K562 (cell line): Measurements from ENCODE around the gene PACSIN2.

Experiments
- ASH1L ChIP-seq: fragments of 450-650 bp; IDR thresholded peaks from 2 replicates; pipeline ENCODE4 v1.6.1; 2018; ENCODE audit warnings: borderline replicate concordance, mild to moderate bottlenecking, low read depth; ENCODE audit not compliant: partially characterized antibody
- CEBPG ChIP-seq, 3 experiments: fragments of 200-800 bp in 1 of 3; sonication (Bioruptor generic) in 1 of 3; sonication (generic) in 1 of 3; formaldehyde crosslinking in 1 of 3; IDR thresholded peaks in 2 of 3; conservative IDR thresholded peaks in 1 of 3; 2 replicates each; pipeline versions ENCODE4 v1.6.1 to v1.8.0; 2016 to 2022; ENCODE audit warnings: missing compliant biosample characterization in 2 of 3, missing genetic modification characterization in 2 of 3, mild to moderate bottlenecking in 1 of 3, missing genetic modification reagents in 1 of 3
- ESRRA ChIP-seq: fragments of 450-650 bp; IDR thresholded peaks from 2 replicates; pipeline ENCODE4 v1.6.1; 2014; ENCODE audit warnings: low read depth, mild to moderate bottlenecking, moderate library complexity, borderline replicate concordance
- NELFE ChIP-seq: IDR thresholded peaks from 2 replicates; pipeline ENCODE4 v1.6.1; 2011; ENCODE audit warnings: mild to moderate bottlenecking; ENCODE audit not compliant: insufficient read depth, insufficient read length
- NR3C1 ChIP-seq: sonication (generic); formaldehyde crosslinking; IDR thresholded peaks from 2 replicates; pipeline ENCODE4 v1.8.1; 2022; ENCODE audit warnings: missing genetic modification reagents
- RAD21 ChIP-seq, 2 experiments: fragments of 250-450 bp in 1 of 2; fragments of 450-650 bp in 1 of 2; sonication (Bioruptor Pico) in 1 of 2; formaldehyde crosslinking in 1 of 2; IDR thresholded peaks in 1 of 2; conservative IDR thresholded peaks in 1 of 2; 2 replicates each; pipeline versions ENCODE4 v1.4.0 to v1.8.0; 2020 to 2022; ENCODE audit warnings: mild to moderate bottlenecking in 2 of 2, moderate library complexity in 1 of 2
- REST ChIP-seq, 2 experiments: fragments of 450-650 bp; formaldehyde crosslinking in 1 of 2; IDR thresholded peaks; 2 replicates each; pipeline versions ENCODE4 v1.4.0 to v1.6.1; 2014 to 2020; ENCODE audit warnings: mild to moderate bottlenecking in 2 of 2, borderline replicate concordance in 1 of 2, low read depth in 1 of 2
- TAF1 ChIP-seq: IDR thresholded peaks from 2 replicates; pipeline ENCODE4 v1.6.1; 2011; ENCODE audit warnings: mild to moderate bottlenecking, low read length, moderate library complexity; ENCODE audit not compliant: insufficient read depth, control insufficient read depth, severe bottlenecking; ENCODE audit errors: extremely low read depth
- TRIM24 ChIP-seq, 2 experiments: fragments of 450-650 bp; IDR thresholded peaks; 2 replicates each; pipeline ENCODE4 v1.6.1; 2016

- no peak for TF ChIP-seq ESRRA
- no peak for TF ChIP-seq NR3C1 (CRISPR knock-in tag)
- no peak for TF ChIP-seq TAF1
- no peak for TF ChIP-seq ASH1L
- no peak for TF ChIP-seq REST (IDR thresholded peaks at IDR 0.05; ENCODE audit: borderline replicate concordance)
- no peak for TF ChIP-seq REST (CRISPR knock-in tag; IDR thresholded peaks at IDR 0.05; ENCODE audit: low read depth)
- no peak for TF ChIP-seq CEBPG (CRISPR knock-in tag; IDR thresholded peaks at IDR 0.05)
- no peak for TF ChIP-seq CEBPG (tag; conservative IDR thresholded peaks at IDR 0.05 in 1 of 2, IDR thresholded peaks at IDR 0.05 in 1 of 2)
- TF ChIP-seq TRIM24 (IDR thresholded peaks at IDR 0.05), result no peak
- TF ChIP-seq RAD21 (CRISPR knock-in tag; conservative IDR thresholded peaks at IDR 0.05 in 1 of 2, IDR thresholded peaks at IDR 0.05 in 1 of 2), result no peak
- no peak for TF ChIP-seq NELFE
These were observed 125.6 kb downstream of the PACSIN2 start for GRCh38 chr22:42889304-42889703.
